ENCODE results near the gene DDX3X.
A peak's percentile ranks its signal among the peaks of the same experiment; 100 is the strongest.

DDX3X gene

DNA sequence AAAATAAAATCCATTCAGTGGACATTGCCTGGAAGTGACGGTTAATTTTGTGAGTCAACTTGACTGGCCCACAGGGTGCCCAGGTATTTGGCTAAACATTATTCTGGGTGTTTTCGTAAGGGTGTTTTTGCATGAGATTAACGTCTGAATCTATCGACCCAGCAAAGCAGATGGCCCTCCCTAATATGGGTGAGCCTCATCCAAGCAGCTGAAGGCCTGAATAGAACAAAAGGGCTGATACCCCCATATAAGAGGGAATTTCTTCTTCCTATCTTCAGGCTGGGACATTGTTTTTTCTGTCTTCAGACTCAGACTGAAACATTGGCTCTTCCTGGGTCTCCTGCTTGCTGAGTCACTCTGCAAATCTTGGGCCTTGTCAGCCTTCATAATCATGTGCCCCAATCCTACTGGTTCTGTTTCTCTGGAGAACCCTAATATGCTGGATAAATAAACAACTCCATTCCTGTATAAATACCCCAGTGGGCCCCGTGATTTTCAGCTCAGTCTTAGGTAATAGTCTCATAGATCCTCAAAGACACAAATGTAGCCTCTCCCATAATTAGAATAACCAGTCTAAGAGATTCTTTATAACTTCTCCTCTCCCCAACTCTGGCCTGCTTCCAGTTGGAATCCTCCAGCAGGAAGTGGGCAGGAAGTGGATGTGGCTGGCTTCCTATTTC, 33.1 kb upstream of the DDX3X start:
- Histone ChIP-seq H3K27me3 (no peaks in the 10 kb centered on the region), H3K4me3 (ENCODE audit: low read depth in 1 of 2, low read length in 1 of 2) (no peak overlapping the region), H3K4me1 (ENCODE audit: control insufficient read depth in 1 of 2, insufficient read depth in 1 of 2, low read depth in 1 of 2, low read length in 1 of 2) (peaks cover 22 to 26% of the 10 kb centered on the region in 2 experiments), H3K9me3 (no peaks in the 10 kb centered on the region), H3K36me3 (no peaks in the 10 kb centered on the region), H3K27ac (peak overlapping the region; percentile 16)
- TF ChIP-seq, protein P1, sequence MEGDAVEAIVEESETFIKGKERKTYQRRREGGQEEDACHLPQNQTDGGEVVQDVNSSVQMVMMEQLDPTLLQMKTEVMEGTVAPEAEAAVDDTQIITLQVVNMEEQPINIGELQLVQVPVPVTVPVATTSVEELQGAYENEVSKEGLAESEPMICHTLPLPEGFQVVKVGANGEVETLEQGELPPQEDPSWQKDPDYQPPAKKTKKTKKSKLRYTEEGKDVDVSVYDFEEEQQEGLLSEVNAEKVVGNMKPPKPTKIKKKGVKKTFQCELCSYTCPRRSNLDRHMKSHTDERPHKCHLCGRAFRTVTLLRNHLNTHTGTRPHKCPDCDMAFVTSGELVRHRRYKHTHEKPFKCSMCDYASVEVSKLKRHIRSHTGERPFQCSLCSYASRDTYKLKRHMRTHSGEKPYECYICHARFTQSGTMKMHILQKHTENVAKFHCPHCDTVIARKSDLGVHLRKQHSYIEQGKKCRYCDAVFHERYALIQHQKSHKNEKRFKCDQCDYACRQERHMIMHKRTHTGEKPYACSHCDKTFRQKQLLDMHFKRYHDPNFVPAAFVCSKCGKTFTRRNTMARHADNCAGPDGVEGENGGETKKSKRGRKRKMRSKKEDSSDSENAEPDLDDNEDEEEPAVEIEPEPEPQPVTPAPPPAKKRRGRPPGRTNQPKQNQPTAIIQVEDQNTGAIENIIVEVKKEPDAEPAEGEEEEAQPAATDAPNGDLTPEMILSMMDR (IDR thresholded peaks at IDR 0.05), result no peak

DNA sequence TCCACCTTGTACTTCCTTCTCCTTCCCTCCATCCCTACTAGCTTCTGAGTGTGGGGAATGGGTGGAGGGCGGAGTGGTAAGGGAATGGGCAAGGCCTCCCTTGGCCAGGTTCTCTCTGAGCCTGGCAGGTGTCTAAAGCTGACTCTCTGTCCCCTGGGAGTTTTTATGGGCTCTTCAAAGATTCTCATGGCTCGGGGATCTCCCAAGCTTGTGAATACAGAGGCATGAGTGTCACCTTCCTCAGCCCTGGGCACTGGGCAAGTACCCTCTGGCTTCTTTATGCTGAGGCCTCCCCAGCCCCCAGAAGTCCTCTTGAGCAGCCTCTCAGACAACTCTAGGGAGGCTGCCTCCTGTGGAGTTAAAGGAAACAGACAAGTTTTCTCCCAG, 32.5 kb upstream of the DDX3X start:
- Histone ChIP-seq H3K27ac (peak overlapping the region; percentile 16), H3K36me3 (no peaks in the 10 kb centered on the region), H3K4me1 (ENCODE audit: control insufficient read depth in 1 of 2, insufficient read depth in 1 of 2, low read depth in 1 of 2, low read length in 1 of 2) (peaks cover 22 to 26% of the 10 kb centered on the region in 2 experiments), H3K9me3 (no peaks in the 10 kb centered on the region), H3K4me3 (ENCODE audit: low read depth in 1 of 2, low read length in 1 of 2) (no peak overlapping the region), H3K27me3 (no peaks in the 10 kb centered on the region)
- TF ChIP-seq, protein P1 (IDR thresholded peaks at IDR 0.05), result no peak

DNA sequence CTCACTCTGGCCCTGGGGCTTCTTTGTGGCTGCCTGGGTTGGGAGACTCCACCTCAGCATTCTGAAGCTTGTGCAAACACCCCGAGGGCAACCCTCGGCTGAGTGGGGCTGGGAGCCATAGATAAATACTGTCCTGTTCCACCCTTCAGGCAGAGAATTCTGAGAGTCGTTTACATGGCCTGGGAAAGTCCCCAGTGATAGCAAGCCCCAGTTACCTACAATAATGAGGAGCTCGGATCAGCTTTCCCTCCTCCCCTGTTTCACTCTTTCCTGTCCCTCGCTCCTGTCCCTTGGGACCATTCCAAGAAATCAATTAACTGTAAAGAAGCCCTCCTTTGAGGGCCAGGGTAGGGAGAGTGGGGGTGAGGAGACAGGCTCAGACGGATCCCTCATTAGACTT, 31.6 kb upstream of the DDX3X start:
- H3K27ac ChIP-seq, result no peak overlapping the region
- H3K27me3 ChIP-seq, result no peaks in the 10 kb centered on the region
- peaks cover 22 to 26% of the 10 kb centered on the region in 2 experiments for H3K4me1 ChIP-seq (ENCODE audit: control insufficient read depth in 1 of 2, insufficient read depth in 1 of 2, low read depth in 1 of 2, low read length in 1 of 2)
- no peak overlapping the region for H3K4me3 ChIP-seq (ENCODE audit: low read depth in 1 of 2, low read length in 1 of 2)
- no peaks in the 10 kb centered on the region for H3K36me3 ChIP-seq
- TF ChIP-seq, protein P1 (IDR thresholded peaks at IDR 0.05), result no peak
- no peaks in the 10 kb centered on the region for H3K9me3 ChIP-seq

DNA sequence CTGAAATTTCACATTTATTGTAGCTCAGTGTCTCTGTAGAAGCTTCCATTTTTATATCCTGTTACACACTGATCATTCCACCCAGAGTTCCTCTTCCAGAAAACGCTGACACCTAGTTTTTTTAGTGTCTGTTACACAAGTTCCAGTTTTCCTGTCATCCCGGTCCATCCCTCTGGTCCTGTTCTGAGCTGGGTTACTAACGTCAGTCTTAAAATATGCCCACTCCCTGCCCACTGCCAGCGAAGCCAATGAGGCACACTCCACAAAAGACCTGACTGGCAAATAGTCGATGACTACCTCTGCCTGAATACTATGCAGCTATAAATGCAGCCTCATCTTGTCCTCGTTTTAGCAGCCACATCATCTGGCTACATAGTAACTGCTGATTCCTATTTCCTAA, 30.9 kb upstream of the DDX3X start:
- TF ChIP-seq, protein P1 (IDR thresholded peaks at IDR 0.05), result no peak

DNA sequence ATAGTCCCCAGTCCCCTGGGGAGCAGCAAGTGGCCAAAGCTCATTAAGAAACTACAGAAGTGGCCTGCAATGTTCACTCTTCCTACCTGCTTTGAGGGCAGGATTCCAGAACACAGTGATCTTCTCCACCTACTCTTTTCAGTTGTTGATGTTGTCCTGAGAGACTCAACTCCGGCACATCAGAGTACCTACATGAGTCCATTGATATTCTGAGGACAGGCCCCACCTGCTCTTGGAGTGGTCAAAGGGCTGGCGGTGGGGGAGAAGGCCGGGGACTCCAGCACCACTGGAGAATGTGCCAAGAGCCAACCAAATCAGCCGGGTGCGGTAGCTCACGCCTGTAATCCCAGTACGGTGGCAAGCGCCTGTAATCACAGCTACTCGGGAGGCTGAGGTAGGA, 29.8 kb upstream of the DDX3X start:
- Histone ChIP-seq H3K27ac (no peak overlapping the region), H3K9me3 (no peaks in the 10 kb centered on the region), H3K36me3 (no peaks in the 10 kb centered on the region), H3K4me1 (ENCODE audit: control insufficient read depth in 1 of 2, insufficient read depth in 1 of 2, low read depth in 1 of 2, low read length in 1 of 2) (peaks cover 19 to 22% of the 10 kb centered on the region in 2 experiments), H3K4me3 (ENCODE audit: low read depth in 1 of 2, low read length in 1 of 2) (no peak overlapping the region), H3K27me3 (no peaks in the 10 kb centered on the region)
- TF ChIP-seq, protein P1 (IDR thresholded peaks at IDR 0.05), result no peak

More for the DNA sequence above, 30.9 kb upstream of the DDX3X start:
- peaks cover 18 to 22% of the 10 kb centered on the region in 2 experiments for H3K4me1 ChIP-seq (ENCODE audit: control insufficient read depth in 1 of 2, insufficient read depth in 1 of 2, low read depth in 1 of 2, low read length in 1 of 2)
- no peaks in the 10 kb centered on the region for H3K9me3 ChIP-seq
- no peak overlapping the region for H3K4me3 ChIP-seq (ENCODE audit: low read depth in 1 of 2, low read length in 1 of 2)
- no peak overlapping the region for H3K27ac ChIP-seq
- H3K27me3 ChIP-seq, result no peaks in the 10 kb centered on the region
- no peaks in the 10 kb centered on the region for H3K36me3 ChIP-seq
